Measurements from ENCODE around the gene TNFRSF19.

Gene TNFRSF19

GRCh38 chr13:23703246-23703860, 133.1 kb downstream of the TNFRSF19 start:
- no peaks in the 10 kb centered on the region for H3K27me3 ChIP-seq (ENCODE audit: insufficient read depth, poor library complexity, severe bottlenecking)
- no peak for DNase-seq (ENCODE audit: low spot score)
- no peak for TF ChIP-seq CTCF (IDR thresholded peaks at IDR 0.05; ENCODE audit: poor library complexity, severe bottlenecking)
- H3K4me1 ChIP-seq (ENCODE audit: insufficient read depth, poor library complexity, severe bottlenecking), result no peaks in the 10 kb centered on the region
- H3K36me3 ChIP-seq (ENCODE audit: low read depth), result no peaks in the 10 kb centered on the region
- no peak for ATAC-seq (ENCODE audit: low read depth)
- no peak overlapping the region for H3K4me3 ChIP-seq (ENCODE audit: severe bottlenecking)
- H3K27ac ChIP-seq (ENCODE audit: poor library complexity, severe bottlenecking), result no peak overlapping the region
- no peaks in the 10 kb centered on the region for H3K9me3 ChIP-seq (ENCODE audit: severe bottlenecking)

GRCh38 chr13:23705583-23705982, 135.4 kb downstream of the TNFRSF19 start:
- ATAC-seq (ENCODE audit: low read depth) (no peak), DNase-seq (ENCODE audit: low spot score) (no peak)
- Histone ChIP-seq H3K4me1 (ENCODE audit: insufficient read depth, poor library complexity, severe bottlenecking) (no peaks in the 10 kb centered on the region), H3K36me3 (ENCODE audit: low read depth) (no peaks in the 10 kb centered on the region), H3K27me3 (ENCODE audit: insufficient read depth, poor library complexity, severe bottlenecking) (no peaks in the 10 kb centered on the region), H3K4me3 (ENCODE audit: severe bottlenecking) (no peak overlapping the region), H3K27ac (ENCODE audit: poor library complexity, severe bottlenecking) (no peak overlapping the region), H3K9me3 (ENCODE audit: severe bottlenecking) (no peaks in the 10 kb centered on the region)
- no peak for TF ChIP-seq CTCF (IDR thresholded peaks at IDR 0.05; ENCODE audit: poor library complexity, severe bottlenecking)

GRCh38 chr13:23707674-23708073, 137.5 kb downstream of the TNFRSF19 start:
- no peaks in the 10 kb centered on the region for H3K36me3 ChIP-seq (ENCODE audit: low read depth)
- ATAC-seq (ENCODE audit: low read depth) (peak; percentile 48; the same call in 1 of the 3 replicates), DNase-seq (ENCODE audit: low spot score) (no peak)
- TF ChIP-seq CTCF (IDR thresholded peaks at IDR 0.05; ENCODE audit: poor library complexity, severe bottlenecking), result peak; percentile 37
- H3K9me3 ChIP-seq (ENCODE audit: severe bottlenecking), result no peaks in the 10 kb centered on the region
- no peak overlapping the region for H3K4me3 ChIP-seq (ENCODE audit: severe bottlenecking)
- H3K27ac ChIP-seq (ENCODE audit: poor library complexity, severe bottlenecking), result no peak overlapping the region
- no peaks in the 10 kb centered on the region for H3K4me1 ChIP-seq (ENCODE audit: insufficient read depth, poor library complexity, severe bottlenecking)
- no peaks in the 10 kb centered on the region for H3K27me3 ChIP-seq (ENCODE audit: insufficient read depth, poor library complexity, severe bottlenecking)

- Histone ChIP-seq H3K27ac (ENCODE audit: poor library complexity, severe bottlenecking) (no peak overlapping the region), H3K9me3 (ENCODE audit: severe bottlenecking) (no peaks in the 10 kb centered on the region), H3K4me3 (ENCODE audit: severe bottlenecking) (no peak overlapping the region), H3K27me3 (ENCODE audit: insufficient read depth, poor library complexity, severe bottlenecking) (no peaks in the 10 kb centered on the region), H3K36me3 (ENCODE audit: low read depth) (no peaks in the 10 kb centered on the region), H3K4me1 (ENCODE audit: insufficient read depth, poor library complexity, severe bottlenecking) (no peaks in the 10 kb centered on the region)
- no peak for TF ChIP-seq CTCF (IDR thresholded peaks at IDR 0.05; ENCODE audit: poor library complexity, severe bottlenecking)
- ATAC-seq (ENCODE audit: low read depth) (no peak), DNase-seq (ENCODE audit: low spot score) (no peak)
These were observed 139.3 kb downstream of the TNFRSF19 start for GRCh38 chr13:23709536-23709935.

GRCh38 chr13:23710366-23710765, 140.2 kb downstream of the TNFRSF19 start:
- DNase-seq (ENCODE audit: low spot score) (no peak), ATAC-seq (ENCODE audit: low read depth) (no peak)
- no peak overlapping the region for H3K27ac ChIP-seq (ENCODE audit: poor library complexity, severe bottlenecking)
- H3K27me3 ChIP-seq (ENCODE audit: insufficient read depth, poor library complexity, severe bottlenecking), result no peaks in the 10 kb centered on the region
- no peak overlapping the region for H3K4me3 ChIP-seq (ENCODE audit: severe bottlenecking)
- no peak for TF ChIP-seq CTCF (IDR thresholded peaks at IDR 0.05; ENCODE audit: poor library complexity, severe bottlenecking)
- H3K36me3 ChIP-seq (ENCODE audit: low read depth), result no peaks in the 10 kb centered on the region
- H3K4me1 ChIP-seq (ENCODE audit: insufficient read depth, poor library complexity, severe bottlenecking), result no peaks in the 10 kb centered on the region
- no peaks in the 10 kb centered on the region for H3K9me3 ChIP-seq (ENCODE audit: severe bottlenecking)
